Mesendoderm (in vitro differentiated cells): Measurements from ENCODE around the gene LRP2.

Experiments
- DNase-seq: peaks from one replicate; pipeline ENCODE4 v3.0.0; 2013
- H2AK5ac ChIP-seq: 2 replicates; pipeline ENCODE4 v1.6.1; 2013; ENCODE audit warnings: low read length, inconsistent platforms
- H2BK120ac ChIP-seq: 2 replicates; pipeline ENCODE4 v1.6.1; 2013; ENCODE audit warnings: low read depth, mild to moderate bottlenecking, low read length, moderate library complexity, mixed read lengths
- H2BK15ac ChIP-seq: replicated peaks from 2 replicates; pipeline ENCODE4 v1.6.1; 2013; ENCODE audit warnings: low read depth, mild to moderate bottlenecking, moderate library complexity
- H2BK5ac ChIP-seq: 2 replicates; pipeline ENCODE4 v1.6.1; 2013; ENCODE audit warnings: low read length, inconsistent platforms
- H3K18ac ChIP-seq: 2 replicates; pipeline ENCODE4 v1.6.1; 2013; ENCODE audit warnings: mild to moderate bottlenecking, low read length, mixed read lengths
- H3K23ac ChIP-seq: one replicate; pipeline ENCODE4 v1.6.1; 2013; ENCODE audit warnings: low read length
- H3K27ac ChIP-seq: 2 replicates; pipeline ENCODE4 v1.5.1; 2013; ENCODE audit warnings: low read depth, mild to moderate bottlenecking, inconsistent platforms, low read length, moderate library complexity
- H3K27me3 ChIP-seq: 2 replicates; pipeline ENCODE4 v1.6.1; 2013; ENCODE audit warnings: low read length, control low read depth, mild to moderate bottlenecking, inconsistent platforms; ENCODE audit not compliant: insufficient read depth, poor library complexity
- H3K36me3 ChIP-seq: 2 replicates; pipeline ENCODE4 v1.6.1; 2013; ENCODE audit warnings: low read length, inconsistent platforms; ENCODE audit not compliant: control insufficient read depth, insufficient read depth
- H3K4ac ChIP-seq: one replicate; pipeline ENCODE4 v1.6.1; 2013; ENCODE audit warnings: low read depth, mild to moderate bottlenecking, low read length, moderate library complexity
- H3K4me1 ChIP-seq: 2 replicates; pipeline ENCODE4 v1.6.1; 2013; ENCODE audit warnings: low read depth, low read length, inconsistent platforms; ENCODE audit not compliant: control insufficient read depth
- H3K4me2 ChIP-seq: 2 replicates; pipeline ENCODE4 v1.6.1; 2013; ENCODE audit warnings: low read length
- H3K4me3 ChIP-seq: 2 replicates; pipeline ENCODE4 v1.5.1; 2013; ENCODE audit warnings: mild to moderate bottlenecking, low read length
- H3K56ac ChIP-seq: one replicate; pipeline ENCODE4 v1.6.1; 2013; ENCODE audit warnings: low read length
- H3K79me1 ChIP-seq: 2 replicates; pipeline ENCODE4 v1.6.1; 2013; ENCODE audit warnings: low read length, inconsistent platforms
- H3K79me2 ChIP-seq: 2 replicates; pipeline ENCODE4 v1.6.1; 2013; ENCODE audit warnings: mild to moderate bottlenecking, low read length; ENCODE audit not compliant: control insufficient read depth, insufficient read depth
- H3K9ac ChIP-seq: 2 replicates; pipeline ENCODE4 v1.6.1; 2013; ENCODE audit warnings: low read length, inconsistent platforms
- H4K5ac ChIP-seq: one replicate; pipeline ENCODE4 v1.6.1; 2013; ENCODE audit warnings: low read length
- H4K8ac ChIP-seq: one replicate; pipeline ENCODE4 v1.6.1; 2013; ENCODE audit warnings: low read depth, mild to moderate bottlenecking, control low read depth, low read length, moderate library complexity
- WGBS: extraction: QIAGEN DNeasy Blood & Tissue Kit; methylation state at CpG from one replicate; pipeline ENCODE4 v1.1.7; 2013; ENCODE audit warnings: low lambda C conversion rate, missing lambda C conversion rate; ENCODE audit not compliant: insufficient coverage; ENCODE audit errors: extremely low coverage; 5-methylcytosine and 5-hydroxymethylcytosine counted together

The LRP2 gene

DNA sequence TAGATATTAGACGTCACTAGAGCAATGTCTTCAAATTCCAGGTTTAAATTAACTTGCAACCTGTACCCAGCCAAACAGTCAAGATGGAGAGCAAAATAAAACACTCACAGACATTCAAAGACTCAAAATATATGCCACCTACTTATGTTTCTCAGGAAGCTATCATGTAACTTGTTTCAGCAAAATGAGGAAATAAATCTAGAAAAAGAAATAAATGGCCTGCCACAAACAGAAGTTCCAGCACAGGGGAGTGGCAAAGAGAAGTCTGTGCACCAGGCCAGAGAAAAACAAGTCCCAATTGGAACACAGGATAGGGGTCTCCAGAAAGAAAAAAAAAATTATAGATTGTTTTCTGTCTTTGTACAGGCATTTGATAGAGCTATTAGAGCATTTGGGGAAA is 96.7 kb downstream of the LRP2 start:
- H2BK5ac ChIP-seq: no peak overlapping the region
- H3K79me1 ChIP-seq: no peaks in the 10 kb centered on the region
- no peak overlapping the region for H3K4me2 ChIP-seq
- H3K56ac ChIP-seq: no peak overlapping the region
- H2BK120ac ChIP-seq: no peak overlapping the region
- no peak overlapping the region for H3K9ac ChIP-seq
- H3K23ac ChIP-seq: no peak overlapping the region
- no peaks in the 10 kb centered on the region for H3K79me2 ChIP-seq
- H2BK15ac ChIP-seq: no peak overlapping the region
- H3K27me3 ChIP-seq: no peaks in the 10 kb centered on the region
- H4K5ac ChIP-seq: no peak overlapping the region
- peaks cover 2% of the 10 kb centered on the region for H3K4me1 ChIP-seq
- no CpG with 5 or more reads among the region's 1 CpG for WGBS
- no peak for DNase-seq
- H3K4me3 ChIP-seq: no peak overlapping the region
- no peak overlapping the region for H3K4ac ChIP-seq
- no peaks in the 10 kb centered on the region for H3K36me3 ChIP-seq
- no peak overlapping the region for H3K18ac ChIP-seq
- H4K8ac ChIP-seq: no peak overlapping the region
- no peak overlapping the region for H3K27ac ChIP-seq
- H2AK5ac ChIP-seq: no peak overlapping the region

DNA sequence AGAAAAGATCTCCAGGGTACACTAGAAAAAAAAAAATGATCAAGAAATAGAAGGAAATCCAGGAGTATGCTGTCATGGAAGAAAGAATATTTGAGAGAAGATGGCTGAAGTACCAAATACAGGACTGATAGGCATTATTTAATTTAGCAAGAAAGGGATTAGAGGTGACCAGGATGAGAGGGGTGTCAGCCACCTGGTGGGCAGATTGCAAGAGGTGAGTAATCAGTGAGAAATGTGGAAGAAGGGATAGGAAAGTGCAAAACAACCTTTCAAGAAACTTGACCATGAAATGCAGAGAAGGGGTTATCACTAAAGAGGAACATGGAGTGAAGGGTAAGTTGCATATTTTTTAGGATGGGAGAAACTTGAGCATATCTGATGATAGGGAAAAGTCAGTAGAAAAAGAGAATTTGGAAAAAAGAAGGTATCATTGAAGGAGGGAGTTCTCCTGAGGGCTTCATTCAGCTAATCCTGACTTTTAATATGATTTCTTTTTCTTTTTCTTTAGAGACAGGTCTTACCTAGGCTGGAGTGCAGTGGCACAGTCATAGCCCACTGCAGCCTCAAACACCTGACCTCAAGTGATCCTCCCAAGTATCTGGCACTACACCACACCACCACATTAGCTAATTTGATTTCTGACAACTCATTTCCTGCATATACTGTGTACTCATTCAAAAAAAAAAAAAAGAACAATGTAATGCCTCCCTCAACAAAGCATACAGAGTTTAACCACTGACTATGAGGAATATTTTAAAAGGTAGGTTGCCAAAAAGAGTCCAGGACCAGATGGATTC is 101.3 kb downstream of the LRP2 start:
- no peak overlapping the region for H3K23ac ChIP-seq
- no peak overlapping the region for H2BK5ac ChIP-seq
- no peaks in the 10 kb centered on the region for H3K36me3 ChIP-seq
- H3K9ac ChIP-seq: no peak overlapping the region
- DNase-seq: peak; percentile 77
- no peak overlapping the region for H3K4ac ChIP-seq
- H3K27me3 ChIP-seq: no peaks in the 10 kb centered on the region
- H3K4me3 ChIP-seq: no peak overlapping the region
- H3K4me2 ChIP-seq: no peak overlapping the region
- no peaks in the 10 kb centered on the region for H3K79me1 ChIP-seq
- H3K79me2 ChIP-seq: no peaks in the 10 kb centered on the region
- H4K5ac ChIP-seq: no peak overlapping the region
- peaks cover 2% of the 10 kb centered on the region for H3K4me1 ChIP-seq
- H3K18ac ChIP-seq: no peak overlapping the region
- H4K8ac ChIP-seq: no peak overlapping the region
- H2AK5ac ChIP-seq: no peak overlapping the region
- H2BK15ac ChIP-seq: no peak overlapping the region
- H2BK120ac ChIP-seq: no peak overlapping the region
- no peak overlapping the region for H3K56ac ChIP-seq
- H3K27ac ChIP-seq: no peak overlapping the region

DNA sequence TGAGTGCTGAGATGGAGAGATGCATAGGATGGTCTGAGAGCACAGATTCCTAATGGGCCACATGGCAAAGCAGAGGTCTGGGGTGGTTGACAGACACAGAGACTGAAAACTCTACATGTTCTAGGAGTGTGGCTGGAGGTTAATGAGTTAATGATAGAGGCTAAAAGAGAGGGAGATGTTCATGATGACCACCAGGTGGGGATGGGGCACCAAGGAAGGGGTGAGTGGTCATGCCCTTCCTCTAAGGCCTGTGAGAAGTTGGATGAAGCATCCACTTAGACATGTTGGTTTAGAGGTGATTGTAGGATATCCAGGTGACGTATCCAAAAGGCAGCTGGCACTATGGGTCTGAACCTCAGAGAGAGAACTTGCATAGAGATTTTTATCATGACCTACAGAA is 102.1 kb downstream of the LRP2 start:
- Histone ChIP-seq H2AK5ac (no peak overlapping the region), H3K4me3 (no peak overlapping the region), H3K18ac (no peak overlapping the region), H3K27me3 (no peaks in the 10 kb centered on the region), H3K79me1 (no peaks in the 10 kb centered on the region), H2BK5ac (no peak overlapping the region), H3K36me3 (no peaks in the 10 kb centered on the region), H2BK120ac (no peak overlapping the region), H3K9ac (no peak overlapping the region), H3K27ac (no peak overlapping the region), H3K56ac (no peak overlapping the region), H3K4me2 (no peak overlapping the region), H3K4me1 (peaks cover 2% of the 10 kb centered on the region), H3K79me2 (no peaks in the 10 kb centered on the region), H4K8ac (no peak overlapping the region), H3K23ac (no peak overlapping the region), H3K4ac (no peak overlapping the region), H2BK15ac (no peak overlapping the region), H4K5ac (no peak overlapping the region)
- no CpG with 5 or more reads among the region's 1 CpG for WGBS
- DNase-seq: peak; percentile 92

DNA sequence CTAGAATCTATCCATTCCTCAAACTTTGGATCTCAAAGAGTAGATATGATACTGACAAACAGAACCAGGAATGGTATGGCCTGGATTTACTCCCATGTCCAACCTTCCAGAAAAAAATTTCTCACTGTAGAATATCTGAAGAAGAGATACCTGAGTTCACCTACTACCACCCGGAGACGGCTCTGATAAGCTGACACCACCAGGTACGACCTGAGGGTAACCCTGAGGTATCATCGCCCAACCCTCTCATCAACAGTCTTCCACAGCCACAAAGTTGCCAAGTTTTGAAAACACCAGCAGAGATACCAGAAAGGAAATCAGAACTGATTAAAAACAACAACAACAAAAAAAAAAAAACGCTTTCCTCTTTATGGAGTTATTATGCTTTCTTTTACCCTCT is 102.9 kb downstream of the LRP2 start:
- Histone ChIP-seq H4K8ac (no peak overlapping the region), H2BK120ac (no peak overlapping the region), H3K18ac (no peak overlapping the region), H3K56ac (no peak overlapping the region), H3K4ac (no peak overlapping the region), H3K79me2 (no peaks in the 10 kb centered on the region), H3K36me3 (no peaks in the 10 kb centered on the region), H3K9ac (no peak overlapping the region), H3K4me1 (peaks cover 2% of the 10 kb centered on the region), H2BK15ac (no peak overlapping the region), H3K79me1 (no peaks in the 10 kb centered on the region), H2AK5ac (no peak overlapping the region), H3K4me2 (no peak overlapping the region), H3K27me3 (no peaks in the 10 kb centered on the region), H2BK5ac (no peak overlapping the region), H3K23ac (no peak overlapping the region), H3K4me3 (no peak overlapping the region), H3K27ac (no peak overlapping the region), H4K5ac (no peak overlapping the region)
- WGBS: no CpG with 5 or more reads among the region's 5 CpGs
- no peak for DNase-seq

DNA sequence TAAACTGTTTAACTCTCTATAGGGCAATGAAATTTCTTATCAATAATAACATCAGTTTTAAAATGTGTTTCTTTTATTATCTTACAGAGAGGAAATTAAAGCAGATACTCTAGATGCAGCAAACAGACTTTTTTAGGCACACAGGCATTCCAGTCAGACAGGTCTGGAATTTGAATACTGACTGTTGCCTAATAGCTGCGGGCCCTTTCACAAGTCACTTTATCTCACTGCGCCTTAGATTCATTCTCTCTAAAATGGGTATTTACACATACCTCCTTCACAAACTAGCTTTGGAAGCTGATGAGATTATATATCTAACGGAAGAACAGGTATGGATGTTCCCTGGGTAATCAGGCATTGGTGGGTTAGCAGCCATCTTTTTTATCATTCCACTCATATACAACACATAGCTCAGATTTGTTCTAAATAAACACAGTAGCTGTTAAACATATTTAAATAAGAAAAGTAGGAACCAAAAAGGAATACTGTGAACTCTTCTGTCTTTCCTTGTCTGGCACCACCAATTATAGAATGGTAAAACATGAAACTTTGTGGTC is 104.2 kb downstream of the LRP2 start:
- Histone ChIP-seq H3K18ac (no peak overlapping the region), H3K79me2 (no peaks in the 10 kb centered on the region), H2BK5ac (no peak overlapping the region), H3K36me3 (no peaks in the 10 kb centered on the region), H3K4me3 (no peak overlapping the region), H4K5ac (no peak overlapping the region), H4K8ac (no peak overlapping the region), H3K4me1 (peaks cover 2% of the 10 kb centered on the region), H3K23ac (no peak overlapping the region), H2BK120ac (no peak overlapping the region), H3K4me2 (no peak overlapping the region), H3K9ac (no peak overlapping the region), H3K4ac (no peak overlapping the region), H3K27me3 (no peaks in the 10 kb centered on the region), H2AK5ac (no peak overlapping the region), H3K27ac (no peak overlapping the region), H3K56ac (no peak overlapping the region), H3K79me1 (no peaks in the 10 kb centered on the region), H2BK15ac (no peak overlapping the region)
- peak; percentile 62 for DNase-seq
- no CpG with 5 or more reads among the region's 3 CpGs for WGBS

DNA sequence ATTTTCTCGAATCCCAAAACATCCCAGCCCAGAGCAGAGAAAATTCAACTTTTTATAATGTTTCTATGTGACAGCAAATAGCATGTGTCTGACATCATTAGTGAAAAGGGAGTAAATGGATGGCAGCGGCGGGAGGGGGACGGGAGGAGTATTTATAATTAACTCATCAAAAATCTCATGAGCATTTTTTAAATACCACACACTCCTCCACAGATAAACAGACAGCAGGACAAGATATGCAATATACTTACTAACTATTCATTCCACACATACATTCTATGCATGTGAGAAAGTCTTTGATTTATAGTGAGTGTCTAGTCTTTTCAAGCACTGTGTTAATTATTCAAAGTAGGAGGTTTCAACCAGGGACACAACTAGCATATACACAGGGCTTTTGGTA is 107.6 kb downstream of the LRP2 start:
- no peak overlapping the region for H4K5ac ChIP-seq
- no peak overlapping the region for H3K4me3 ChIP-seq
- H3K18ac ChIP-seq: no peak overlapping the region
- H2BK5ac ChIP-seq: no peak overlapping the region
- no peak overlapping the region for H3K4me2 ChIP-seq
- no peaks in the 10 kb centered on the region for H3K4me1 ChIP-seq
- peak; percentile 5 for DNase-seq
- no peak overlapping the region for H2BK15ac ChIP-seq
- H3K27me3 ChIP-seq: no peaks in the 10 kb centered on the region
- no peak overlapping the region for H3K27ac ChIP-seq
- no peak overlapping the region for H2AK5ac ChIP-seq
- no CpG with 5 or more reads among the region's 4 CpGs for WGBS
- H3K23ac ChIP-seq: no peak overlapping the region
- H3K79me2 ChIP-seq: no peaks in the 10 kb centered on the region
- no peak overlapping the region for H3K9ac ChIP-seq
- no peak overlapping the region for H4K8ac ChIP-seq
- no peak overlapping the region for H3K56ac ChIP-seq
- H3K4ac ChIP-seq: no peak overlapping the region
- no peak overlapping the region for H2BK120ac ChIP-seq
- H3K36me3 ChIP-seq: no peaks in the 10 kb centered on the region
- H3K79me1 ChIP-seq: no peaks in the 10 kb centered on the region
